GM21515 (cell line): Measurements from ENCODE around the gene CLK4.

ENCODE experiments used
- ATAC-seq: cut with Tn5 transposase; IDR thresholded peaks from one replicate; pipeline ENCODE4 v1.9.1; 2021; ENCODE audit not compliant: unreplicated experiment

Gene CLK4

GRCh38 chr5:178555005-178555404 is 71.8 kb downstream of the CLK4 start:
- ATAC-seq, result no peak

DNA sequence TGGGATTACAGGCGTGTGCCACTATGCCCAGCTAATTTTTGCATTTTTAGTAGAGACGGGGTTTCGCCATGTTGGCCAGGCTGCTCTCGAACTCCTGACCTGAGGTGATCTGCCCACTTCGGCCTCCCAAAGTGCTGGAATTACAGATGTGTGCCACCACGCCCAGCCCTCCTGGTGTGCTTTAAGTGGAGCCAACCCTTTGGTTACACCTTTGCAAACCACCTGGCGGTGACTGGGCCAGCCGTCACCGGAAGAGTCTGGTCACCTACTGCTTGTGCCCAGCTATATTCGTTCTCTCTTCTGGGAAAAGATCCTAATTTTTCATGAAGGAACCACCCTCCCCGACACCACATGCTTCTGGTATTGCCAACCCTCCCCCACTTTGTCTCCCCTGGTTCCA is 72.5 kb downstream of the CLK4 start:
- no peak for ATAC-seq

GRCh38 chr5:178553517-178553916 is 73.3 kb downstream of the CLK4 start:
- no peak for ATAC-seq
